ENCODE results near the gene ANO2.

GRCh38 chr12:5964913-5965900 is 20.1 kb upstream of the ANO2 start:
- TF ChIP-seq, protein P1, sequence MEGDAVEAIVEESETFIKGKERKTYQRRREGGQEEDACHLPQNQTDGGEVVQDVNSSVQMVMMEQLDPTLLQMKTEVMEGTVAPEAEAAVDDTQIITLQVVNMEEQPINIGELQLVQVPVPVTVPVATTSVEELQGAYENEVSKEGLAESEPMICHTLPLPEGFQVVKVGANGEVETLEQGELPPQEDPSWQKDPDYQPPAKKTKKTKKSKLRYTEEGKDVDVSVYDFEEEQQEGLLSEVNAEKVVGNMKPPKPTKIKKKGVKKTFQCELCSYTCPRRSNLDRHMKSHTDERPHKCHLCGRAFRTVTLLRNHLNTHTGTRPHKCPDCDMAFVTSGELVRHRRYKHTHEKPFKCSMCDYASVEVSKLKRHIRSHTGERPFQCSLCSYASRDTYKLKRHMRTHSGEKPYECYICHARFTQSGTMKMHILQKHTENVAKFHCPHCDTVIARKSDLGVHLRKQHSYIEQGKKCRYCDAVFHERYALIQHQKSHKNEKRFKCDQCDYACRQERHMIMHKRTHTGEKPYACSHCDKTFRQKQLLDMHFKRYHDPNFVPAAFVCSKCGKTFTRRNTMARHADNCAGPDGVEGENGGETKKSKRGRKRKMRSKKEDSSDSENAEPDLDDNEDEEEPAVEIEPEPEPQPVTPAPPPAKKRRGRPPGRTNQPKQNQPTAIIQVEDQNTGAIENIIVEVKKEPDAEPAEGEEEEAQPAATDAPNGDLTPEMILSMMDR (IDR thresholded peaks at IDR 0.05): no peak
- TF ChIP-seq POLR2A (IDR thresholded peaks at IDR 0.05) (no peak), POLR2AphosphoS5 (IDR thresholded peaks at IDR 0.05) (no peak)

Measured in stomach (tissue), 4 donors.